Measurements from ENCODE around the gene CYB561.

The CYB561 gene

DNA sequence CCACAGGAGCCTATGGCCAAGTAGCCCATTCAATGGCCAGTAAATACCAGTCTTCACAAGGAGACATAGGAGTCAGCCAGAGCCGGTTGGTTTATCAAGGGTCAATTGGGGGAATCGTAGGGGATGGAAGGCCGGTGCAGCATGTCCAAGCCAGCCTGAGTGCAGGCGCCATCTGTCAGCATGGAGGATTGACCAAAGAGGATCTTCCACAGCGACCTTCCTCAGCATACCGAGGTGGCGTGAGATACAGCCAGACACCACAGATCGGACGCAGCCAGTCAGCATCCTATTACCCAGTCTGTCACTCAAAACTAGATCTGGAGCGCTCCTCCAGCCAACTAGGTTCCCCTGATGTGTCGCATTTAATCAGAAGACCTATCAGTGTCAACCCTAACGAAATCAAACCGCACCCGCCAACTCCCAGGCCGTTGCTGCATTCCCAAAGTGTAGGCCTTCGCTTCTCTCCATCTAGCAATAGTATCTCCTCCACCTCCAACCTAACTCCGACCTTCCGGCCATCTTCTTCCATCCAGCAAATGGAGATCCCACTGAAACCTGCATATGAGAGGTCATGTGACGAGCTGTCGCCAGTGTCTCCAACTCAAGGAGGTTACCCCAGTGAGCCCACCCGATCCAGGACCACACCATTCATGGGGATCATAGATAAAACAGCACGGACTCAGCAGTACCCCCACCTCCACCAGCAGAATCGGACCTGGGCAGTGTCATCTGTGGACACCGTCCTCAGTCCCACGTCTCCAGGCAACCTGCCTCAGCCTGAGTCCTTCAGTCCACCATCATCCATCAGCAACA is 25.0 kb downstream of the CYB561 start:
- WGBS: 98% methylated on average over 25 of the region's 25 CpGs
- Histone ChIP-seq H4K8ac (ENCODE audit: low read length) (no peak overlapping the region), H4K91ac (ENCODE audit: low read length) (no peak overlapping the region), H3K36me3 (ENCODE audit: control insufficient read depth in 1 of 2, insufficient read depth in 2 of 2, low read depth in 1 of 2, low read length in 2 of 2) (peaks cover 63 to 76% of the 10 kb centered on the region in 2 experiments), H3K23ac (ENCODE audit: low read length in 2 of 2) (no peak overlapping the region), H3K9me3 (ENCODE audit: control insufficient read depth, low read length) (no peaks in the 10 kb centered on the region), H2AK5ac (ENCODE audit: low read length, severe bottlenecking) (no peak overlapping the region), H3K27me3 (ENCODE audit: control insufficient read depth in 1 of 2, insufficient read depth in 1 of 2, low read length in 2 of 2) (no peaks in the 10 kb centered on the region), H3K4me1 (ENCODE audit: control insufficient read depth, insufficient read depth, low read depth, low read length) (peaks cover 5% of the 10 kb centered on the region), H3K9ac (ENCODE audit: low read length) (no peak overlapping the region), H3K27ac (ENCODE audit: low read length, poor library complexity, severe bottlenecking) (no peak overlapping the region), H2BK12ac (ENCODE audit: low read length in 2 of 2) (no peak overlapping the region), H2AFZ (ENCODE audit: low read depth, low read length) (no peak overlapping the region), H3K4ac (ENCODE audit: low read depth in 1 of 2, low read length in 2 of 2) (no peak overlapping the region), H2BK120ac (ENCODE audit: low read depth, low read length) (no peak overlapping the region), H3K18ac (ENCODE audit: low read depth in 1 of 2, low read length in 2 of 2) (no peak overlapping the region), H2BK5ac (ENCODE audit: low read depth, low read length, poor library complexity, severe bottlenecking) (no peak overlapping the region), H2BK15ac (ENCODE audit: low read depth, poor library complexity, severe bottlenecking) (no peak overlapping the region), H3K4me2 (ENCODE audit: low read length, poor library complexity, severe bottlenecking) (no peak overlapping the region), H3K14ac (ENCODE audit: low read length in 2 of 2) (no peak overlapping the region), H3K4me3 (ENCODE audit: insufficient read depth in 1 of 2, low read depth in 1 of 2, low read length in 2 of 2) (no peak overlapping the region), H3K79me1 (replicated peaks; ENCODE audit: low read length, poor library complexity, severe bottlenecking) (peaks cover 13% of the 10 kb centered on the region)
- DNase-seq: no peak

DNA sequence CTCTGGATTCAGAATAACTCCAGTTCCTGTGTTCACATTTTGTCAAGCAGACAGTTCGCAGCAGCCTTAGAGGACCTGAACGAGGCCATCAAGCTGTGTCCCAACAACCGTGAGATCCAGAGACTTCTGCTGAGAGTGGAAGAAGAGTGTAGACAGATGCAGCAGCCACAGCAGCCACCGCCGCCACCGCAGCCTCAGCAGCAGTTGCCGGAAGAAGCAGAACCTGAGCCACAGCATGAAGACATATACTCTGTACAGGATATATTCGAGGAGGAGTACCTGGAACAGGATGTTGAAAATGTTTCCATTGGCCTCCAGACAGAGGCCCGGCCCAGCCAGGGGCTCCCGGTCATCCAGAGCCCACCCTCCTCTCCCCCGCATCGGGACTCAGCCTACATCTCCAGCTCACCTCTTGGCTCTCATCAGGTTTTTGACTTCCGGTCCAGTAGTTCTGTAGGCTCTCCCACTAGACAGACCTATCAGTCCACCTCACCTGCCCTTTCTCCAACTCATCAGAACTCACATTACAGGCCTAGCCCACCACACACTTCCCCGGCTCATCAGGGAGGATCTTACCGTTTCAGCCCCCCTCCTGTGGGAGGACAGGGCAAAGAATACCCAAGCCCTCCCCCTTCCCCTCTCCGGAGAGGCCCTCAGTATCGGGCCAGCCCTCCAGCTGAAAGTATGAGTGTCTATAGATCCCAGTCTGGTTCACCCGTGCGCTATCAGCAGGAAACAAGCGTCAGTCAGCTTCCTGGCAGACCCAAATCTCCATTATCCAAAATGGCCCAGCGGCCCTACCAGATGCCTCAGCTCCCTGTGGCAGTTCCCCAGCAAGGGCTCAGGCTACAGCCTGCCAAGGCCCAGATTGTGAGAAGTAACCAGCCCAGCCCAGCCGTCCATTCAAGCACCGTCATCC is 25.9 kb downstream of the CYB561 start:
- Histone ChIP-seq H3K23ac (ENCODE audit: low read length in 2 of 2) (no peak overlapping the region), H2BK5ac (ENCODE audit: low read depth, low read length, poor library complexity, severe bottlenecking) (no peak overlapping the region), H2AFZ (ENCODE audit: low read depth, low read length) (no peak overlapping the region), H3K4me1 (ENCODE audit: control insufficient read depth, insufficient read depth, low read depth, low read length) (no peaks in the 10 kb centered on the region), H2AK5ac (ENCODE audit: low read length, severe bottlenecking) (no peak overlapping the region), H3K9ac (ENCODE audit: low read length) (no peak overlapping the region), H2BK120ac (ENCODE audit: low read depth, low read length) (no peak overlapping the region), H3K27ac (ENCODE audit: low read length, poor library complexity, severe bottlenecking) (no peak overlapping the region), H2BK12ac (ENCODE audit: low read length in 2 of 2) (peak overlapping the region in 1 of 2 experiments; percentile 44), H4K91ac (ENCODE audit: low read length) (no peak overlapping the region), H3K4me2 (ENCODE audit: low read length, poor library complexity, severe bottlenecking) (no peak overlapping the region), H3K18ac (ENCODE audit: low read depth in 1 of 2, low read length in 2 of 2) (no peak overlapping the region), H3K4ac (ENCODE audit: low read depth in 1 of 2, low read length in 2 of 2) (no peak overlapping the region), H4K8ac (ENCODE audit: low read length) (peak overlapping the region; percentile 13), H3K4me3 (ENCODE audit: insufficient read depth in 1 of 2, low read depth in 1 of 2, low read length in 2 of 2) (no peak overlapping the region), H3K14ac (ENCODE audit: low read length in 2 of 2) (no peak overlapping the region), H3K79me1 (replicated peaks; ENCODE audit: low read length, poor library complexity, severe bottlenecking) (peaks cover 11% of the 10 kb centered on the region), H3K36me3 (ENCODE audit: control insufficient read depth in 1 of 2, insufficient read depth in 2 of 2, low read depth in 1 of 2, low read length in 2 of 2) (peaks cover 66 to 84% of the 10 kb centered on the region in 2 experiments), H2BK15ac (ENCODE audit: low read depth, poor library complexity, severe bottlenecking) (no peak overlapping the region), H3K9me3 (ENCODE audit: control insufficient read depth, low read length) (no peaks in the 10 kb centered on the region), H3K27me3 (ENCODE audit: control insufficient read depth in 1 of 2, insufficient read depth in 1 of 2, low read length in 2 of 2) (no peaks in the 10 kb centered on the region)
- 96% methylated on average over 23 of the region's 23 CpGs for WGBS
- DNase-seq: no peak

DNA sequence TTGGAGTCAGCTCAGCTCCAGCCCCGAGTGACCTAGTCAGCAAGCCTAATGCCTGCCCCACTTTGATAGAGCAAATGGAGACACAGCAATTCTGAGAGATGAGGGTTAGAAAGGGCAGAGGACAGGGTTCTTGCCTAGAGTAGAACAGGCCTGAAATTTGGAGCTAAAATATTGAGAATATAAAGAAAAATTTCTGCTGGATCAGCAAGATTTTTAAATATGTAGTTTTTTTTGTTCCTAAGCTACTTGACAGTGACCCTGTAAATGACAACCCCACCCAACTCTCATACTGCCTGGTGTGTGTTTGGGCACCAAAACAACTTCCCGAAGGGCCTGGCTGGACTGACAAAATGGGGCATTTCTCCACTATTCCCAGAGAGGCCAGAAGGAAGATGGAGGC is 26.7 kb downstream of the CYB561 start:
- no peaks in the 10 kb centered on the region for H3K27me3 ChIP-seq (ENCODE audit: control insufficient read depth in 1 of 2, insufficient read depth in 1 of 2, low read length in 2 of 2)
- no peak overlapping the region for H4K8ac ChIP-seq (ENCODE audit: low read length)
- no peak for DNase-seq
- H3K36me3 ChIP-seq (ENCODE audit: control insufficient read depth in 1 of 2, insufficient read depth in 2 of 2, low read depth in 1 of 2, low read length in 2 of 2): peaks cover 70 to 91% of the 10 kb centered on the region in 2 experiments
- H3K9me3 ChIP-seq (ENCODE audit: control insufficient read depth, low read length): no peaks in the 10 kb centered on the region
- H2BK12ac ChIP-seq (ENCODE audit: low read length in 2 of 2): no peak overlapping the region
- peaks cover 13% of the 10 kb centered on the region for H3K79me1 ChIP-seq (replicated peaks; ENCODE audit: low read length, poor library complexity, severe bottlenecking)
- no peak overlapping the region for H3K14ac ChIP-seq (ENCODE audit: low read length in 2 of 2)
- no peak overlapping the region for H3K4me3 ChIP-seq (ENCODE audit: insufficient read depth in 1 of 2, low read depth in 1 of 2, low read length in 2 of 2)
- no peak overlapping the region for H3K4me2 ChIP-seq (ENCODE audit: low read length, poor library complexity, severe bottlenecking)
- H2AFZ ChIP-seq (ENCODE audit: low read depth, low read length): no peak overlapping the region
- no peak overlapping the region for H4K91ac ChIP-seq (ENCODE audit: low read length)
- no peak overlapping the region for H2BK15ac ChIP-seq (ENCODE audit: low read depth, poor library complexity, severe bottlenecking)
- H3K4ac ChIP-seq (ENCODE audit: low read depth in 1 of 2, low read length in 2 of 2): no peak overlapping the region
- no peak overlapping the region for H3K27ac ChIP-seq (ENCODE audit: low read length, poor library complexity, severe bottlenecking)
- no peak overlapping the region for H3K23ac ChIP-seq (ENCODE audit: low read length in 2 of 2)
- no peaks in the 10 kb centered on the region for H3K4me1 ChIP-seq (ENCODE audit: control insufficient read depth, insufficient read depth, low read depth, low read length)
- no peak overlapping the region for H2BK120ac ChIP-seq (ENCODE audit: low read depth, low read length)
- no peak overlapping the region for H3K18ac ChIP-seq (ENCODE audit: low read depth in 1 of 2, low read length in 2 of 2)
- no peak overlapping the region for H2BK5ac ChIP-seq (ENCODE audit: low read depth, low read length, poor library complexity, severe bottlenecking)
- WGBS: over 99% methylated on average over 2 of the region's 2 CpGs
- H2AK5ac ChIP-seq (ENCODE audit: low read length, severe bottlenecking): no peak overlapping the region
- H3K9ac ChIP-seq (ENCODE audit: low read length): no peak overlapping the region

DNA sequence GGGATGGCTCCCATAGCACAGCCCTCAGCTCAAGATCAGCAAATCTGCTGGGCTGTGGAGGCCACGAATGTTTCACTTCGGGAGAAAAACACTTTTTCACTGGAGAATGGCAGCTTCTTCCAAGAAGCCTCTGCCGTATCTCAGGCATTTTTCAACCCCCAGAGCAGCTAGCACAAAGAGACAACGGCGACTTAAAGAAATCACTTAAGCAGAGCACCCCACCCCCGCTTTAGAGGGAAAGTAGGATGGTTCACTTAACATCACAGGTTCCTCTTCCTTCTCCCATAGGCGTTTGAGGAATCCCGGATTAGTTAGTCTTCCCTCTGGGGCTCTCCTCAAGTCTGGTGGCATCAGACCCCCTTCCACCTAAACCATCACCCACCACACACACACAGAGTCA is 27.6 kb downstream of the CYB561 start:
- H2BK15ac ChIP-seq (ENCODE audit: low read depth, poor library complexity, severe bottlenecking): no peak overlapping the region
- no peak overlapping the region for H3K9ac ChIP-seq (ENCODE audit: low read length)
- H2BK12ac ChIP-seq (ENCODE audit: low read length in 2 of 2): no peak overlapping the region
- no peaks in the 10 kb centered on the region for H3K4me1 ChIP-seq (ENCODE audit: control insufficient read depth, insufficient read depth, low read depth, low read length)
- no peak for DNase-seq
- no peak overlapping the region for H3K18ac ChIP-seq (ENCODE audit: low read depth in 1 of 2, low read length in 2 of 2)
- H2BK120ac ChIP-seq (ENCODE audit: low read depth, low read length): no peak overlapping the region
- no peak overlapping the region for H2BK5ac ChIP-seq (ENCODE audit: low read depth, low read length, poor library complexity, severe bottlenecking)
- H3K4ac ChIP-seq (ENCODE audit: low read depth in 1 of 2, low read length in 2 of 2): no peak overlapping the region
- H3K4me3 ChIP-seq (ENCODE audit: insufficient read depth in 1 of 2, low read depth in 1 of 2, low read length in 2 of 2): no peak overlapping the region
- H2AFZ ChIP-seq (ENCODE audit: low read depth, low read length): no peak overlapping the region
- H2AK5ac ChIP-seq (ENCODE audit: low read length, severe bottlenecking): no peak overlapping the region
- no peak overlapping the region for H3K14ac ChIP-seq (ENCODE audit: low read length in 2 of 2)
- no peaks in the 10 kb centered on the region for H3K27me3 ChIP-seq (ENCODE audit: control insufficient read depth in 1 of 2, insufficient read depth in 1 of 2, low read length in 2 of 2)
- WGBS: 91% methylated on average over 8 of the region's 8 CpGs
- H3K79me1 ChIP-seq (replicated peaks; ENCODE audit: low read length, poor library complexity, severe bottlenecking): peaks cover 13% of the 10 kb centered on the region
- H3K23ac ChIP-seq (ENCODE audit: low read length in 2 of 2): no peak overlapping the region
- H3K27ac ChIP-seq (ENCODE audit: low read length, poor library complexity, severe bottlenecking): no peak overlapping the region
- no peaks in the 10 kb centered on the region for H3K9me3 ChIP-seq (ENCODE audit: control insufficient read depth, low read length)
- H4K8ac ChIP-seq (ENCODE audit: low read length): no peak overlapping the region
- H4K91ac ChIP-seq (ENCODE audit: low read length): no peak overlapping the region
- no peak overlapping the region for H3K4me2 ChIP-seq (ENCODE audit: low read length, poor library complexity, severe bottlenecking)
- H3K36me3 ChIP-seq (ENCODE audit: control insufficient read depth in 1 of 2, insufficient read depth in 2 of 2, low read depth in 1 of 2, low read length in 2 of 2): peaks cover 66 to 91% of the 10 kb centered on the region in 2 experiments
